Stimulated activated CD8-positive, alpha-beta memory T cell treated with anti-CD3 and anti-CD28 coated beads, Interleukin-12 subunit alpha, Interleukin-12 subunit beta, amount 100 ng/mL, for 24 hours (primary cell): Measurements from ENCODE around the gene ERAL1.
"Not testable (repeated sequence)": the region's sequence is repeated elsewhere in the genome, so short reads cannot be mapped to it uniquely, and the experiment has no call there.

Experiments
- DNase-seq: peaks from one replicate; pipeline ENCODE4 v3.0.0-alpha.2; 2020; ENCODE audit errors: extremely low read depth

ERAL1 gene

DNA sequence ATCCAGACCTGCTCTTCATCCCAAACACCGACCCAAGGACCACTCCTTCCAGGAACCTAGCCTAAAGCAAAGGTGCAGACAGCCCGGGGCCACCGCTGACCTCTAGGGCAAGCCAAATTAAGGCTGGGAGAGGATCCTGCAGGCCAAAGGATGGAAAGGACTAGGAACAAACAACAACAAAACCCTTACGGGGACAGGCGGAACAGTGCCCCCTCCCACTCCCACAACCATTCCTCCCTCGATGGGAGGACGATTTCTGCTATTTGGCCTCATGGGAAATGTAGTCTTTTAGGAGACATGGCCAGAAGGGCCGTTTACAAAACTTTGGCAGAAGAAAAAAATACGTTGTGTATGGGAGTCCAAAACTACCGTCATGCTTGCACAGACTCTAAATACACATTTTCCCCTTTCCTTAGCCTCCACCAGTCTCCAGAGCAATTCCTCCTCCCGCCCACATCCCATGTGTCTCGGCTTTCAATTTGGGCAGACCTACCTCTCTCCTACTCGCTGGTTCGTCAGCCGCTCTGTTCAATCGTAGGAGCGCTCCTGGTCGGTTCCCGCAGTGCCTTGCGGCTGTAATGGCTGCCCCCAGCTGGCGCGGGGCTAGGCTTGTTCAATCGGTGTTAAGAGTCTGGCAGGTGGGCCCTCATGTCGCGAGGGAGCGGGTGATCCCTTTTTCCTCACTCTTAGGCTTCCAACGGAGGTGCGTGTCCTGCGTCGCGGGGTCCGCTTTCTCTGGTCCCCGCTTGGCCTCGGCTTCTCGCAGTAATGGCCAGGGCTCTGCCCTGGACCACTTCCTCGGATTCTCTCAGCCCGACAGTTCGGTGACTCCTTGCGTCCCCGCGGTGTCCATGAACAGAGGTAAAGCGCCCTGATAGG is at the start of gene ERAL1:
TSS of gene ERAL1 (plus strand) at position 560 of the 879 bp plus-strand sequence. CDS start at position 579, 19 bp downstream.
- peak; percentile 58 for DNase-seq

DNA sequence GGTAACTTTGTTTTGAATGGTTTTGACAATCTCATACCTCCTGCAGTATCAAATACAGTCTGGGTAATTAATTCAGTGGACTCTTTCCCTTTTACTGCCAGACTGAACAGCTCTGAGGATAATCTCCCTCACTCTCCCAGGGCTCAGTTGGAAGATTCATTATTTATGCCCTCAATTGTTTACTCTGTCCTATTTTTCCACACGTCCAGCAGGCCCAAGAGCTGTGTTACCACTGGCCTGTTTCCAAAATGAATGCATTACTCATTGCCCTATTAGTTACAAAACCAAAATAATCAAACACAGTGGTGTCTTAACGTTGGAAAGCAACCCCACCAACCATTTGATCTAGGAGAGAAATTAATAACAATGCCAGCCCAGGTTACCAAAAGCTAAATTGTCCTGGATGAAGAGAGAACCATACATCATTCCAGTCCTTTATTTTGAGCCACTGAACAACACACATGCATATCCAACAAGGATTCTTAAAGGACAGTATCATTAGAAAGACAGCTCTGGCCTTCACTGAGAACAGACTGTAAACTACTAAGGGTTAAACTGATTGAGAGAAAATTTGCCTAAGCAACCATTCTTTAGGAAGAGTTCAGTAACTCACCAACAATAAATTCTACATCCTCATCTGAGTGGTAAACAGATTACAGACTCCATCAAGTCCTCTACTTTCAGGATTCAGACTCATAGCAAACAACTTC is 46.7 kb upstream of the ERAL1 start:
- DNase-seq, result no peak

DNA sequence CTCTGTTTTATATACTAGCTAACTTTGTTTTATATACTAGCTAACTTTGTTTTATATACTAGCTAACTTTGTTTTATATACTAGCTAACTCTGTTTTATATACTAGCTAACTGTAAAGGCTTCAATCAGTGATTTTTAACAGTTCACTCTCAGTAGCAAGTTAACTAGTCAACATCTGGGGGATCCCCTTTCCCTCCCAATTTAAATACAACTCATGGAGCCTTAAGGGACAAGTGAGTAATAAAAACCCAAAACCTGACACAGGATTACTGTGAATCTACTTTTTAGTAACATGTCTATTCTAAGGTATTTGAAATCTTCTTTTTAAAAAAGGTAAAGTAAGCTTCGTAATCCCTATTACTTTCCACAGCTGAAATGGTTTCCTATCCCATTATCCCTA is 44.4 kb upstream of the ERAL1 start:
- no peak for DNase-seq

DNA sequence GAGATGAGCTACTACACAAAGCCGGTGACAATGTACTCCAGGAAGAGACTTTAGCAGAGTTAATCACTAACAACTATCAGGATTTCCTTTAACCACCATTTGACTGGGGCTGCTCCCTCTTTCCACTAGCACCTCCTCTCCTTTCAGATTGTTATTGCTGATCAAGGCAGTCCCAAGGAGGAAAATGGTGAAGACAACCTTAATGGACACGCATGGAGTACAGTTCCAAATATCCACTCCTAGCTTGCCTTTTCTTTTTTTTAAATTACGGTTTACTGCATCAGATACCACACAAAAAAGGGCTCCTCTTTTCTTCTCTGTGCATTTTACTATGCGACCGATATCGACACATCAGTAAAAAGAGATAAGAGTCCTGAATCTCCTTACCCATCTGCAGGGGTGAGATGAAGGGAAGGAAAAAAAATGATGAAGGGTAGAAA is 43.1 kb upstream of the ERAL1 start:
- DNase-seq, result no peak

DNA sequence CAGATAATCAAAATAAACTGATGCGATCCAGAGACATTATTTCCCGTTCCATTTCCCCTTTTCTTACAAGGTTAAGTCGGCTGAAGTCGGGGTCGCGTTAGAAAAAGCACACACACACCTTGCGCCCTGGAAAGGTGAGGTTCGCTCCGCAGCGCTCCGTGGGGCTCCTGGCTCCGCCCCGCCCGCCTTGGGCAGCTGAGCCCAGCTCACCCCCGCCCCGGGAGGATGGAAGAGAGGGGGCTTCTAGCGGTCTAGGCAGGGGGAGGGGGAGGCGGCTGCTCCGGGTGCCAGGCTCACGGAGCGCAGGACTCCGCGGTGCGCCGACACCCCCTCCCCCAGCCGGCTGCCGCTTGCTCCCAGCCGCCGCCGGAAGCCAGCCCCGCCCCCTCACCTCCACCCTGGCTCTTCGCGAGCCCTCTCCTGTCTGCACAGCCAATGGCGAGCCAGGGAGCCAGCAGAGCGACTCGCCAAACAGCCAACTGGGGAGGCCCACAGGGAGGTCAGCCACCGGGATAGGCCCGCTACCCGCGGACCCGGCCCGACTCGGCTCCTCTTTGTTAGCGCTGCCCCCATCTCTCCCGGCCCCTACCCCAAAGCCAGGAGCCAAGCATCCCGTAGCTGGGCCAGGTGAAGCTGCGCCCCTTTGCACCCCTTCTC is 42.6 kb upstream of the ERAL1 start:
- peak; percentile 95 for DNase-seq

DNA sequence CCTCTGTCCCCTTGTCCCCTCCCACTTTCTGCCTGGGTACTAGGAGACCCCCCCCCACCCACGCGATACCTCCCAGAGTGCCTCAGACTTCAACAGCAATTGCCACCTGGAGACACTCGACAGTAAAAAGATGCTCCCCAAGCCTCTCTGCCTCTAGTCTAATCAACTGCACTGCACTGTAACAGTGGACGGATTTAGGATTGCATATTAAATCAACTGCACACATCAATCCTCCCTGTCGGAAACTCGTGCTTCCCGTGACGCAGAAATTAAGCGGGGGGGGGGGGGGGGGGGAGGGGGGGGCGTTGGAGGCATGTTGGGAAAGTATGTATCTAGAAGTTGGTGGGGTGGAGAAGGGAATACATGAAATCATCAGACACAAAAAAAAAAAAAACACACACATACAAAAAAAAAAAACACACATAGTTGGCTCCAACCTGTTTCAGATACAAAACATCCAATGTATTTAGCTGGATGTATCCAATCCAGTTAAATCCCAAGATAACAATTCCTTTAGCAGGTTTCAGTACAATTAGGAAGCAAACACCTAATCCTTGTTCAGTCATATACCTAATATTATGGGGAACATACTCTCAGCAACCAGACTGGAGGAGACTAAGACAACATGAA is 42.0 kb upstream of the ERAL1 start:
- peak; percentile 5 for DNase-seq

DNA sequence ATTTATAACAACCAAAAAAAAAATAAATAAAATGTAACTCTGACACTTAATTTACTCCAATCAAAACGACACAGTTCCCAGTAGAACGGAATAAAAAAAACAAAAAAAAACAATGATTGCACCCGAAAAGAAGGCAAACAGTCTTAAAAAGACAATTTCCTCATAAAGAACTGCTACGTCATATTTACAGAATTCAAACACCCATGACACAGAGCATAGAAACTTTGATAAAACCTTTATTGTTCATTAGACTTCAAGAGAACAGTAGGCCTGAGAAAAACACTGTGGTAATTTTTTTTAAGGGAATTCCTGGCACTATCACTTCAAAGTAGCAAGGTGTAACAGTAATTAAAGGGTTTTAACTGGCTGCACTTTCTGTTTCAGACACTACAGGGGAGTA is 38.3 kb upstream of the ERAL1 start:
- no peak for DNase-seq

DNA sequence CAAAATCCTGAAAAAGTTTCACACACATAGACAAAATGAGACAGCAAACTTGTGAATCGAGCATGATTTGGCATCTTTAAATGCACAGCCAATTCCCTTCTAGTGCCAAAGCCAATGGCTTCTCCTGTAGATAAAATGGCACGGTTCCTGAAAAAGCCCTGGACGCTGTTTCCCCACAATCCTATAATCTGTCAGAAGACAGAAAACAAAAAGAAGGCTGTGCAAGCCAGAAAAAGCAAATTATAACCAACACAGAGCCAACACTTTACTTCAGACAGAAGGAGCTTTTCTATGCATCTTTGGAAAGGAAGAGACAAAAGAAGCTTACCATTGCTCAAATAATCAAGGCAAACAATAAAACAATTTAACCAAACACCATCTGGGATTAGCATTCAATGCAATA is 36.0 kb upstream of the ERAL1 start:
- DNase-seq, result no peak

DNA sequence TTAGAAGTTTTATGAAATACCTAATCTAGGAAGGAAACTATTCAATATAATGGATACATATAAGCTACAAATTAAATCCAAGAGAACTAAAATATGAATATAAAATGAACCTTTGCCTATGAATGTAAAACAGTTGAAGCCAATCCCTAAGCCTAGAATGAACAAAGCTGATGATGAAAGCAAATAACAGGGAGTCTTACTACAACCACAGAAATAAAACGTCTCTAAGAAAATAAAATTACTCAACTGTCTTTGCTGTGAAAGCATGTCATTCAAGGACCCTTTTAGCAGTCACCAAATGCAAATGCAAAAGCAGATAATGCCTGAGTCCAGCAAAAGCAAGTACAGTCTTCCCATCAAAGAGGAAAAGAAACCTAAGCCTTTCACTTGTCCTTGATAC is 35.2 kb upstream of the ERAL1 start:
- no peak for DNase-seq

DNA sequence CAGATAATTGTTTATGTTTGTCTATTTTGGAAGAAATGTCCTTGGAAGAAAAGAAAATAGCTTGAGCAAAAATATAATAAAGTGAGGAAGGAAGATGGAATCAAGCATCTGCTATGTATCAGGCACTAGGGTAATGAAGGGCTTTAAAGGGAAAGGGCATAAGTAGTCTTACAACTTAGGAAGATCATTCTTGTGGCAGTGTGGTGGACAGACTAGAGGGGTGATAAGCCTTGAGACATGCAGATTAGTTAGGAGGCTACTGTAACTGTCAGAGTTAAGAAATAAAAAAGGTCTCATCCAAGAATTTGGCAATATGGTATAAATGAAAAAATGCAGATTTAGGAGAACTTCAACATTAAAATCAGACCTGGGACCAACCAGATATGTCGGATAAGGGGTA is 27.1 kb upstream of the ERAL1 start:
- no peak for DNase-seq

DNA sequence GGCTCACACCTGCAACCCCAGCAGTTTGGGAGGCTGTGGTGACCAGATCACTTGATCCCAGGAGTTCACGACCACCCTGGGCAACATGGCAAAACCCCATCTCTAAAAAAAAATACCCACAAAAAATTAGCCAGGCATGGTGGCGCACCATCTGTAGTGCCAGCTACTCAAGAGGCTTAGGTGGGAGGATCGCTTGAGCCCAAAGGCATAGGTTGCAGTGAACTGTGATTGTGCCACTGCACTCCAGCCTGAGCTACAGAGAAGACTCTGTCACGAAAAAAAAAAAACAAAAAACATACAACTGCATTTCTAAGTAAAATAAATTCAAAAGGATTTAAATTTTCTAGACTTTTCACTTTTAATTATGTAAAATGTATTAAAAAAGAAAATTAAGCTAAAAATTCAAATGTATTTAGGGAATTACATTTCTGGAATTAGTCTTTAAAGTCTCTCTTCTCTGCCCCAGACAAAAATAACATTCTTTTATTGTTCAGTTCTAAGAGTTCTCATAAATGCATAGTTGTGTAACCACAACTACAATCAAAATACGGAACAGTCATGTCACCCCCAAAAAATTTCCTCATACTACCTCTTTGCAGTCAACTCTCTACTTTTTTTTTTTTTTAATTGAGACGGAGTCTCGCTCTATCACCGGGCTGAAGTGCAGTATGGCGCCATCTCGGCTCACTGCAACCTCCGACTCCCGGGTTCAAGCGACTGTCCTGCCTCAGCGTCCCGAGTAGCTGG is 26.3 kb upstream of the ERAL1 start:
- no peak for DNase-seq

DNA sequence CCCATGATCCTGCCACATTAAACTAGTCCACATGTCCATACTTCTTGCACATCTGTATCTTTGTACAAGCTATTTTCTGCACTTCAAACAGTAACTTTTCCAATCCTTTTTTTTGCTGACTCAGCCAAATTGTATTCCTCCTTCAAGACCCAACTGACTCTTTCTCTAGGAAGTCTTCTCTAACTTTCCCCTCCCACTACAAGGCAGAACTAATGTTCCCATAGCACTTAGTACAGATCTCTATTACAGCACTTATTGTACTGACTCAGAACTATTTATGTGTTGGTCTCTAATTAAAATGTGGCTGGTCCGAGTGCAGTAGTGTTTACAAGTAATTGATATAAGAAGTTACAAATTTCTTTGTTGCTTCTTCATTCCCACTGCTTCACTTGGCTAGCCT is 20.4 kb upstream of the ERAL1 start:
- DNase-seq, result no peak

DNA sequence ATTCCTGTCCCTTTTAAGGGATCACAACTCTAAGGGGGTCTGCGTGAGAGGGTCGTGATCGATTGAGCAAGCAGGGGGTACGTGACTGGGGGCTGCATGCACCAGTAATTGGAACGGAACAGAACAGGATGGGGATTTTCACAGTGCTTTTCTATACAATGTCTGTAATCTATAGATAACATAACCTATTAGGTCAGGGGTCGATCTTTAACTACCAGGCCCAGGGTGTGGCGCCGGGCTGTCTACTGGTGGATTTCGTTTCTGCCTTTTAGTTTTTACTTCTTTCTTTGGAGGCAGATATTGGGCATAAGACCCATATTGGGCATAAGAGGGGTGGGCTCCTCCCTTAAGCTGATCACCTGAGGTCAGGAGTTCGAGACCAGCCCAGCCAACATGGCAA is 18.3 kb upstream of the ERAL1 start:
- not testable (repeated sequence) for DNase-seq

DNA sequence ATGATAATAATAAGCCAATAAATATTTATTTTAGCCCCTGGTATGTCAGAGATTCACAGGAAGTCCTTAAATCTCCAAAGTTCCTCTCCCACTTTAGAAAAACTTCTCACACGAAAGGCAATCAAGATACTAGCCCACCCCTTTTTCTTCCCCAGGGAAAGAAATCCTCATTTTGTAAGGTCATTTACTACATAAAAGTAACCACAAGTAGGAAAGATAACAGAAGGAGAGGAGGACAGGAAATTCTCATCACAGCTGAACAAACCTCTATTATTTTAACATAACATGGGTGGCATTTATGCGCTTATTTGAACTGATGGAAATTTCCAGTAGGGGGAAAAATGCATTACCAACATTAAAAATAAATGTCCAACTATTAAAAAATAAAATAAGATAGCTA is 15.6 kb upstream of the ERAL1 start:
- DNase-seq, result no peak

DNA sequence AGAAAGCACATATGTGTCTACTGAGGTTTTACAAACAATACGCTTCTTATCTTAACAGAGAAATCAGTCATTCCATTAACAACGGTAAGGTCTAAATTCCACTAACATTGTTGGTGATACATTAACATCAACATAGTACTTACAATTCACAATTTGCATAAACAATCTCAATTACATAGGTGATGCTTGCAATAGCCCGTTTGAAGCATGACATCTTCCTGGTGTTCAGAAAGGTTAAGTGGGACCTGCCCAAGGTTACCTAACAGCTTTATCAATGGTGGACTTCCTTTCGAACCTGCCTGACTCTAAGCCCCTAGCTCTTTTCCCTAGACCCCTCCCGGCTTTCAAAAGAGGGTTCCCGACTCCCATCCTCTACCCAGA is 12.9 kb upstream of the ERAL1 start:
- no peak for DNase-seq

DNA sequence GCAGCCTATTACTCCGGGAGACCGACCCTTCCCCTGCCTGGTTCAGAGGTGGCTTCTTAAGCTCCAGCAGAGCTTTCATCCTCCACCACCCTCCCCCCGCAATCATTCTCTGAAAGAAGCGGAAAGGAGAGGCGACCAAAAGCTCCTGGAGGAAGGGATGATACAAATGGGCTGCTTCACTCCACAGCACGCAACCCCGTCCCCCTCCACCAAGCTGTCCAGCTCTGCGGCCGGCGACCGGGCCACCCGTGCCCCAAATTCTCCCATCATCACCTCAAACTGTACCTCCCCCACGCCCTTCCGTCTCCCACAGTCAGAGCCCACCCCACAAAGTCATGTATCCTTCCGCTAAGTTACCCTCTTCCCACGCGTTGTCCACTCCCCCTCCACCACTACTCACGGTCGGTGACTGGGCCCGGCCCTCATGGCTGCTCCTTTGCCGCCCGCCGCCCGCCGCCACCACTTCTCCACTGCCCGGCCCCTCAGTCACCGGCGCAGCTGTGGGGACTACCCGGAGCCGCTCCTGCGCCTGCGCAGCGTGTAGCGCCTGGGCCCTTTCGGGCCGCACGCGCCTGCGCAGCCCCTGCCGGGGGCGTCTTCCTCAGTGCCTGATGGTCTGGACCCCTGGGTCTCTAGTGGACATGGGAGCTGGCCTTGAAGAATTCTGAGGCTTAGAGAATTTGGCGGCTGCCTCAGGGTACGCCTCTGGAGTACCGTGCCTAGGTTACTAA is 12.4 kb upstream of the ERAL1 start, which contains the start of gene FAM222B:
TSS of gene FAM222B (minus strand) at position 509 of the 731 bp plus-strand sequence. CDS start 76,123 bp downstream, outside the sequence.
- DNase-seq, result peak; percentile 72

DNA sequence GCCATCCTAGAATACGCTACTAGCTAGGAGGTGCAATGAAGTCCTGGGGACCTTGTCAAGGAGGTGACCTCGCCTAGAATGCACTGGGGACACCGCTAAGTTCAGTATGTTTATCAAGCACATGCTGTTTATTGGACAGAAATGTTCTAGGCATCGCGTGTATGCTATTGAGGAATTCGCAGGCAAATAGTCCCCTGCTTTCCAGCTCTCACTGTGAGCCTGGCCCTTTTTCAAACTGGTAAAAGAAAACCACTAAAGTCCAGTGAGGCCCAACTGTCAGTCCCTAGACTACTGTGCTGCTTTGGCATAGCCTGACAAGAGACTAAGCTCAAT is 11.0 kb upstream of the ERAL1 start:
- no peak for DNase-seq

DNA sequence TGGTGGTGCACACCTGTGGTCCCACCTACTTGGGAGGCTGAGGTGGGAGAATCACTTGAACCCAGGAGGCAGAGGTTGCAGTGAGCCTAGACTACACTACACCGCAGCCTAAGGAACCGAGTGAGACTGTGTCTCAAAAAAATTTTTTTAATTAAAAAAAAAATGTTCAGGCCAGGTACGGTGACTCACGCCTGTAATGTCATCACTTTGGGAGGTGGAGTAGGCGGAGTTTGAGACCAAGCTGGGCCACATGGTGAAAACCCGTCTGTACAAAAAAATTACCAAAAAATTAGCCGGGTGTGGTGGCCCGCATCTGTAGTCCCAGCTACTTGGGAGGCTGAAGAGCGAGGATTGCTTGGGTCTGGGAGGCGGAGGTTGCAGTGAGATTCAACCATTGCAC is 8.6 kb upstream of the ERAL1 start:
- no peak for DNase-seq

DNA sequence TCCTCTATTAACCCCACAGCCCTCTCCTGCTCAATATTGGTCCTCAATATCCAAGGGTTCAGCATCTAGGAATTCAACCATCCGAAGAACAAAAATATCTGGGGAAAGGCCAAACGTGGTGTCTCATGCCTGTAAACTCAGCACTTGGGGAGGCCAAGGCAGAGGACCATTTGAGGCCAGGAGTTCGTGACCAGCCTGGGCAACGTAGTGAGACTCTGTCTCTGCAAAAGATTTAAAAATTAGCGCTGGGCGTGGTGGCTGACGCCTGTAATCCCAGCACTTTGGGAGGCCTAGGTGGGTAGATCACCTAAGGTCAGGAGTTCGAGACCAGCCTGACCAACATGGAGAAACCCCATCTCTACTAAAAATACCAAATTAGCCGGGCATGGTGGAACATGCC is 8.1 kb upstream of the ERAL1 start:
- not testable (repeated sequence) for DNase-seq

DNA sequence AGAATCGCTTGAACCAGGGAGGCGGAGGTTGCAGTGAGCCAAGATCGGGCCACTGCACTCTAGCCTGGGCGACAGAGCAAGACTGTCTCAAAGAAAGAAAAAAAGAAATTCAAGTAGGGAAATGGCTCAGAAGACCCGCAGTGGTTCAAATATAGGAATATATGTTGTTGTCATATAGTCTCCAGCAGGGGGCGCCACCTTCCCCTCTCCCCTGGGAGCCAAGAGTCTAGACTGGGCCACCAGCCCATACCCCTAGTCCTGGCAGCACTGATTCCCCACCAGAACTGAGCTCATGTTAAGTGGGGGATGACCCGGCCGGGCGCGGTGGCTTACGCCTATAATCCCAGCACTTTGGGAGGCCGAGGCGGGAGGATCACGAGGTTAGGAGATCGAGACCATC is 6.1 kb upstream of the ERAL1 start:
- peak; percentile 32 for DNase-seq

DNA sequence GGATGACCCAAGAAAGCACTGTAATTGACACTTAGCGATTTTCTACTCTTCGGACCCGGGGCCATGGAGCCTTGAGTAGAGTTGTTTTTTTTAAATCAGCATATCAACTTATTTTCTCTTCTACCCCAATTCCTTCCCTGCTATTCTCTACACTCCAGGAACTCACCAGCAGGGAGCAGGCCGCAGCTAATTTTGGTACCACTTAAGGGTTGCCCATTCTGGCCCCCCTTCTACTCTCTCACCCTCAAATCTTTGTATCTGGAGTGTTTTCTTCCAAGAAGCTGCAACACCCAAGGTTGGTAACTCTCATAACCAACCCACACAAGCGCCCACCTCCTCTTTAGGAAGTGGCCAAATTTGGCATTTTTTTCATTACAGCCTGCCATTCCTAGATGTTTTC is 5.5 kb upstream of the ERAL1 start:
- DNase-seq, result no peak
